ENCODE results near the gene FRMD4A.
"Not testable (repeated sequence)": the region's sequence is repeated elsewhere in the genome, so short reads cannot be mapped to it uniquely, and the experiment has no call there.

The FRMD4A gene

DNA sequence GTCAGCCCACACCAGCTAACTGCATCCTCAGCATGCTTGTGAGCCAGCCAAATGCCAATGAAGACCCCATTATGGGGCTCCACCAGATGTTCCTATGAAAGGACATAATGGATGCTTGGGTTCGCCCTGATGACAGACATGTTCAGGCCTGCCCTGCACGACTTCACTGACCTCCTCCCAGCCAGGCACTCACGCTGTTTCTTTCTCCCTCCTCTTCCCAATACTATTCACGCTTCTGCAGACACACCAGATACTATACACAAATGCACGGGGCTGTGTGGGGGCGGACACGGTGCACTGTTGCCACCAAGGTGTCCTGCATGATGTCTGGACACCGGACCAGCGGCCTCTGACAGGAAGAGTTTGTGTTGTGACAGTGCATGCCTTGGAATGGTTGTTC lies 459.7 kb downstream of the FRMD4A start:
- no peak overlapping the region for H3K27ac ChIP-seq (ENCODE audit: low read depth, low read length)
- H3K27me3 ChIP-seq (ENCODE audit: control insufficient read depth, insufficient read depth, low read length) = no peaks in the 10 kb centered on the region
- no peak overlapping the region for H3K4me3 ChIP-seq (ENCODE audit: low read length)
- H3K4me1 ChIP-seq (ENCODE audit: control insufficient read depth, insufficient read depth, low read length) = no peaks in the 10 kb centered on the region
- H3K36me3 ChIP-seq (ENCODE audit: control insufficient read depth, insufficient read depth, low read length) = no peaks in the 10 kb centered on the region
- no peak overlapping the region for H3K9ac ChIP-seq (ENCODE audit: low read length)

DNA sequence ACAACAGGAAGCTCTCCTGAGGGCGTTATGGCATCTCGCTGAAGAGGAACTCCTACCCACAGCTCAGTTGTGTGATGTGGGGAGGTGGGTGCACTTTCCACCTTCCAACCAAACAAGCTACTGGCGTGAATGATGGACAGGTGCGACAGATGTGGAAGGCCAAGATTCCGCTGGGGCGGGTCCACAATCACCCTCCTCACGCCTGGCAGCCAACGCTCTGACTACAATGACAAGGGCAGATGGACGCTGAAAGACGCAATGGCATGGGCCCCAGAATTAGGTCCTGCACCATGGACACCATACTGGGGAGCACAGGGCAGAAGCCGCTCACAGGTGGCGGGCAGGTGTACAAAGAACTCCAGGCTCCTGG lies 461.4 kb downstream of the FRMD4A start:
- Histone ChIP-seq H3K27me3 (ENCODE audit: control insufficient read depth, insufficient read depth, low read length) (no peaks in the 10 kb centered on the region), H3K4me3 (ENCODE audit: low read length) (no peak overlapping the region), H3K27ac (ENCODE audit: low read depth, low read length) (no peak overlapping the region), H3K36me3 (ENCODE audit: control insufficient read depth, insufficient read depth, low read length) (no peaks in the 10 kb centered on the region), H3K4me1 (ENCODE audit: control insufficient read depth, insufficient read depth, low read length) (no peaks in the 10 kb centered on the region), H3K9ac (ENCODE audit: low read length) (no peak overlapping the region)

DNA sequence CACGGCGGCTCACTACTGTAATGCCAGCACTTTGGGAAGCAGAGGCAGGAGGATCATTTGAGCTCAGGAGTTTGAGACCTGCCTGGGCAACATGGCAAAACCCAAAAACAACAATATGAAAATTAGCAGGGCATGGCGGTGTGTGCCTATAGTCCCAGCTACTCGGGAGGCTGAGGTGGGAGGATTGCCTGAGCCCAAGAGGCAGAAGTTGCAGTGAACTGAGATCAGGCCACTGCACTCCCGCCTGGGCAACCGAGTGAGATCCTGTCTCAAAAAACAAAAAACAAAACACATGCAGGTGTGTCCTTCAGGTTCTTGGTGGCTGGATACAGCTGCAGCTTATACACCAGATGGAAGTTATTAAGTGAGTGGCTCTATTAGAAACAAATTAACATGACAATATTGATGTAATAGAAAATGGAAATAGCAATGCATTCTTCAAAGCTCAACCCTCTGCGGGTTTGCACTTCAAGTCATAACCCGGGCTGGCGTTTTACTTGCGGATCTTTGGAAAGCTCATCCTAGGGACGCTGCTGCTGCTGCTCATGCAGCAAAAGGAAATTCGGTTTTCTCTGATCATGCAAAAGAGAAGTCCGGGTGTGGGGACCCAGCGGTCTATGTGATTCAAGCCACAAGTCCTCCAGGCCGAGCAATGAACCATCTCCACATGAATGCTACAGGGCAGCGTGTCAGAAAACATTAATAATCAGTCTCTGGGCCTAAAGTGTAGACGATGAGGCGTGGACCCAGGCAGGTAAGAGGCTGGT lies 462.0 kb downstream of the FRMD4A start:
- no peaks in the 10 kb centered on the region for H3K36me3 ChIP-seq (ENCODE audit: control insufficient read depth, insufficient read depth, low read length)
- H3K27me3 ChIP-seq (ENCODE audit: control insufficient read depth, insufficient read depth, low read length) = no peaks in the 10 kb centered on the region
- H3K4me1 ChIP-seq (ENCODE audit: control insufficient read depth, insufficient read depth, low read length) = no peaks in the 10 kb centered on the region
- H3K4me3 ChIP-seq (ENCODE audit: low read length) = no peak overlapping the region
- H3K27ac ChIP-seq (ENCODE audit: low read depth, low read length) = no peak overlapping the region
- H3K9ac ChIP-seq (ENCODE audit: low read length) = no peak overlapping the region

GRCh38 chr10:13867822-13868221 lies 462.9 kb downstream of the FRMD4A start:
- no peak overlapping the region for H3K27ac ChIP-seq (ENCODE audit: low read depth, low read length)
- H3K4me3 ChIP-seq (ENCODE audit: low read length) = no peak overlapping the region
- no peak overlapping the region for H3K9ac ChIP-seq (ENCODE audit: low read length)
- no peaks in the 10 kb centered on the region for H3K4me1 ChIP-seq (ENCODE audit: control insufficient read depth, insufficient read depth, low read length)
- no peaks in the 10 kb centered on the region for H3K36me3 ChIP-seq (ENCODE audit: control insufficient read depth, insufficient read depth, low read length)
- no peaks in the 10 kb centered on the region for H3K27me3 ChIP-seq (ENCODE audit: control insufficient read depth, insufficient read depth, low read length)

DNA sequence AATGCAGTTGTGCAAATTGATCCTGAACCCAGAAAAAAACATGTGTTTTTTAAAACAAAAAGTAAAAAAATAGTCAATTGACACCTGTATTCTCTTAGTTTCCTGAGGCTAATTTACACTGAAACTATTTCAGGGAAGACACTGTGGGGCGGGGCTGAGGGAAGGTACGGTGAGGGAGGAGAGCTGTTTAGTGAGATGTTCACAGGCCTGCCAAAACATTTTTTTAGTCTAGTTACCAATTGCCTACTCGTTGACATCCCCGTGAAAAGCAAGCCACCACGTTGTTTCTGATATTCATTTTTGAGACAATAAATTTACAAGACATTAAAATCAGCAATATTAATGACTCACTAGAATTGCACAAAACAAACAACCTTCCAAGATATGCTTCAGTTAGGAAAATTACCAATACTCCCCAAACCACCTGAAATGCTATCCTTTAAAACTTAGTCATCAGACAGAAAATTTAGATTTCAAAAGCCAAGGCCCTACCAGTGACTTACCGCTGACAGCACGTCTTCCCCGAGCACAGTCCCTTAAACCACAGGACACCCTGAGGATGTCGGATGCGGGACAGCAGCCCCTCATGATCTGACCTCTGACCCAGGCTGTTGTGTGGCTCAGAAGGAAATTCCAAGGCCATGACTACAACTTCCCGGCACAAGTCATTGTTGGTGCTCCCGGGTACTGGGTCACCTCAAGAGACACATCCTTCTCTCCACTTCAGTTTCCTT lies 464.8 kb downstream of the FRMD4A start:
- Histone ChIP-seq H3K36me3 (ENCODE audit: control insufficient read depth, insufficient read depth, low read length) (no peaks in the 10 kb centered on the region), H3K9ac (ENCODE audit: low read length) (no peak overlapping the region), H3K4me1 (ENCODE audit: control insufficient read depth, insufficient read depth, low read length) (no peaks in the 10 kb centered on the region), H3K4me3 (ENCODE audit: low read length) (no peak overlapping the region), H3K27ac (ENCODE audit: low read depth, low read length) (no peak overlapping the region), H3K27me3 (ENCODE audit: control insufficient read depth, insufficient read depth, low read length) (no peaks in the 10 kb centered on the region)

GRCh38 chr10:13865220-13865619 lies 465.5 kb downstream of the FRMD4A start:
- H3K4me1 ChIP-seq (ENCODE audit: control insufficient read depth, insufficient read depth, low read length); H3K4me3 ChIP-seq (ENCODE audit: low read length); H3K27ac ChIP-seq (ENCODE audit: low read depth, low read length); H3K27me3 ChIP-seq (ENCODE audit: control insufficient read depth, insufficient read depth, low read length); H3K9ac ChIP-seq (ENCODE audit: low read length); H3K36me3 ChIP-seq (ENCODE audit: control insufficient read depth, insufficient read depth, low read length): not testable (repeated sequence)

- no peak overlapping the region for H3K27ac ChIP-seq (ENCODE audit: low read depth, low read length)
- no peak overlapping the region for H3K9ac ChIP-seq (ENCODE audit: low read length)
- H3K4me1 ChIP-seq (ENCODE audit: control insufficient read depth, insufficient read depth, low read length) = no peaks in the 10 kb centered on the region
These were observed 468.0 kb downstream of the FRMD4A start for GRCh38 chr10:13862546-13863233.

GRCh38 chr10:13860886-13861285 lies 469.8 kb downstream of the FRMD4A start:
- no peaks in the 10 kb centered on the region for H3K4me1 ChIP-seq (ENCODE audit: control insufficient read depth, insufficient read depth, low read length)
- H3K27ac ChIP-seq (ENCODE audit: low read depth, low read length) = no peak overlapping the region
- H3K4me3 ChIP-seq (ENCODE audit: low read length) = no peak overlapping the region
- no peaks in the 10 kb centered on the region for H3K27me3 ChIP-seq (ENCODE audit: control insufficient read depth, insufficient read depth, low read length)
- no peak overlapping the region for H3K9ac ChIP-seq (ENCODE audit: low read length)
- H3K36me3 ChIP-seq (ENCODE audit: control insufficient read depth, insufficient read depth, low read length) = no peaks in the 10 kb centered on the region

More at GRCh38 chr10:13862546-13863233, 468.0 kb downstream of the FRMD4A start:
- Histone ChIP-seq H3K4me3 (ENCODE audit: low read length) (no peak overlapping the region), H3K36me3 (ENCODE audit: control insufficient read depth, insufficient read depth, low read length) (no peaks in the 10 kb centered on the region), H3K27me3 (ENCODE audit: control insufficient read depth, insufficient read depth, low read length) (no peaks in the 10 kb centered on the region)

DNA sequence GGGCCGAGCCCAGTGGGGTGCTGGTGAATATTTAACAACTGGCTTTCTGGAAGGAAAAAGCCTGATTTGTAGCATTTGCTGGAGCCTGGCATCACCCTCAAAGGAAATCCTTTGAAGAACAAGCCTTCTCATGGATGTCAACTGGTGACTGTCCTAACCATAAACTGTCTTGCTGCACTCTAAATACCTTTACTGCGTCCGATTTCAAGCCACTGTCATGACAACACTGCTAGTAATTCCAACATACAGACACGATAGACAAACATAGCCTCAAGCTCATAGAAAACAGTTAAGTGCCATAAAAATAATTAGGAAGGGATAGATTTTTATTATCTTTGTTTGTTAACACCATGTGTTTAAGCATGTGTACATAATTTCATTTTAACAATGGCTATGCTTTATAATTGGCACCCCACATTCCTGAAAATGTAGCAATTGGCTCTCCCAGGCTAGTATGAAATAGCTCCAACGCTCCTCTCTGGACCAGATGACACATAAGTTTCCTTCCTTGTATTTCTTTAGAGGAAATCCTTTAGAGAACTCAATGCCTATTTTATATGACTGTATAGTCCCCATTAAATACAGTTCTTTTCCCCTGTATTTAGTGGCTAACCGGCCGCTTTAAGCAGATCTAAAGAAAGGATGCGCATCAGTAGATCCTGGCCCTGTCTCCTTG lies 470.6 kb downstream of the FRMD4A start:
- no peak overlapping the region for H3K9ac ChIP-seq (ENCODE audit: low read length)
- no peak overlapping the region for H3K27ac ChIP-seq (ENCODE audit: low read depth, low read length)
- H3K4me3 ChIP-seq (ENCODE audit: low read length) = no peak overlapping the region
- H3K4me1 ChIP-seq (ENCODE audit: control insufficient read depth, insufficient read depth, low read length) = no peaks in the 10 kb centered on the region
- no peaks in the 10 kb centered on the region for H3K27me3 ChIP-seq (ENCODE audit: control insufficient read depth, insufficient read depth, low read length)
- H3K36me3 ChIP-seq (ENCODE audit: control insufficient read depth, insufficient read depth, low read length) = no peaks in the 10 kb centered on the region

GRCh38 chr10:13858709-13859108 lies 472.0 kb downstream of the FRMD4A start:
- H3K36me3 ChIP-seq (ENCODE audit: control insufficient read depth, insufficient read depth, low read length) = no peaks in the 10 kb centered on the region
- no peak overlapping the region for H3K27ac ChIP-seq (ENCODE audit: low read depth, low read length)
- no peak overlapping the region for H3K4me3 ChIP-seq (ENCODE audit: low read length)
- H3K9ac ChIP-seq (ENCODE audit: low read length) = no peak overlapping the region
- no peaks in the 10 kb centered on the region for H3K4me1 ChIP-seq (ENCODE audit: control insufficient read depth, insufficient read depth, low read length)
- no peaks in the 10 kb centered on the region for H3K27me3 ChIP-seq (ENCODE audit: control insufficient read depth, insufficient read depth, low read length)

DNA sequence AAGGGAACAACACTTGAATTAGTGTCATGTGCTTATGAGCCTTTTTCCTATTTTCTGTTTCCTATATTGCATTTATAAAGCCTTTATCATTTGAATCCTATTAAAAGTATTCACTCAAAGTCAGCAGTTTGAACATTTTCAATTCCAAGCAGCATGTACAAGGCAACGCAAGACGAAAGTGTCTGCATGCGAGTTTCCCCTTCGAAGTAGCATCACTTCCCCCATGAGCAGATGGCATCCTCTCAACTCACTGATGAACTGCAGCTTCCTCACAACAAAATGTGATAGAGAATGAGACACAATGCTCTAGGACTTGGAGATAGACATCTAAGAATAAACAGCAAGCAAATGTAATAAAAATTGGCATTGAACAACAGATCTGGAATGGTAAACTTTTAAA lies 473.3 kb downstream of the FRMD4A start:
- H3K4me1 ChIP-seq (ENCODE audit: control insufficient read depth, insufficient read depth, low read length) = no peaks in the 10 kb centered on the region
- no peak overlapping the region for H3K9ac ChIP-seq (ENCODE audit: low read length)
- H3K27me3 ChIP-seq (ENCODE audit: control insufficient read depth, insufficient read depth, low read length) = no peaks in the 10 kb centered on the region
- no peak overlapping the region for H3K4me3 ChIP-seq (ENCODE audit: low read length)
- H3K36me3 ChIP-seq (ENCODE audit: control insufficient read depth, insufficient read depth, low read length) = no peaks in the 10 kb centered on the region
- no peak overlapping the region for H3K27ac ChIP-seq (ENCODE audit: low read depth, low read length)

GRCh38 chr10:13853854-13854253 lies 476.9 kb downstream of the FRMD4A start:
- no peaks in the 10 kb centered on the region for H3K36me3 ChIP-seq (ENCODE audit: control insufficient read depth, insufficient read depth, low read length)
- H3K27ac ChIP-seq (ENCODE audit: low read depth, low read length) = no peak overlapping the region
- no peaks in the 10 kb centered on the region for H3K27me3 ChIP-seq (ENCODE audit: control insufficient read depth, insufficient read depth, low read length)
- H3K4me1 ChIP-seq (ENCODE audit: control insufficient read depth, insufficient read depth, low read length) = no peaks in the 10 kb centered on the region
- H3K9ac ChIP-seq (ENCODE audit: low read length) = no peak overlapping the region
- no peak overlapping the region for H3K4me3 ChIP-seq (ENCODE audit: low read length)
